Erythroblast (primary cell): Measurements from ENCODE around the gene MCRIP2.

Experiments used
- GATA1 ChIP-seq: IDR thresholded peaks from 2 replicates; pipeline ENCODE4 v1.6.1; 2011; ENCODE audit warnings: low read depth, mild to moderate bottlenecking, control low read depth, low read length, moderate library complexity
- POLR2A ChIP-seq: IDR thresholded peaks from 2 replicates; pipeline ENCODE4 v1.6.1; 2011; ENCODE audit warnings: mild to moderate bottlenecking, low read length

DNA sequence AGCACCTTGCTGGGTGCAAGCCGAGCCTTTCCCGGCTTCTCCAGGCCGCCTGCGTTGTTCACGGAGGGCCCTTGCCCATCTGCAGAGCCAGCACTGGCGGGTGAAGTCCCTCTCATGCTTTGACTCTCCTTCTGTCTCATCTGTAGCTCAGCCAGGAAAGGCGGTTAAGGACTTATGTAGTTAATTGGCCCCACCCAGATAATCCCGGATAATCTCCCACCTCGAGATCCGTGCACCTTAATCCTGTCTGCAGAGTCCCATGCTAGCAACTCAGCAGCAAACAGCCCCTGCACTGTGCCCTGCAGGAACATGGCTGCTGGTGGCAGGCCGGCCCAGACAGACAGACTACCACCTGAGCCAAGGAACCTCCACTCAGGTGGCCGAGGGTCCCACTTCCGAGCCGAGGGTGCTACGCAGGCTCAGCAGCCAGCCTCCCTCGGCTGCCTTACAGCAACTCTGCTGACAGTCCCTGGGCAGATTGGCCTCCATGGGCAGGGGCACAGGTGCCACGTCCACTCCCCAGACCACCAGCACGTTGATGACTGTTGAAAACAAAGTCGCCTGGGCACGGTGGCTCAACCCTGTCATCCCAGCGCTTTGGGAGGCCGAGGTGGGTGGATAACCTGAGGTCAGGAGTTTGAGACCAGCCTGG, 34.8 kb upstream of the MCRIP2 start:
- no peak for TF ChIP-seq POLR2A
- TF ChIP-seq GATA1: no peak
